Smooth muscle cell (in vitro differentiated cells): ENCODE data around the gene HFE. TPM values are rescaled to one million over a fixed set of nuclear protein-coding genes. Genes with fewer than 3 reads are reported as not detected.

Source experiments
- DNase-seq: peaks from one replicate; lab custom pipeline; 2025; ENCODE audit not compliant: unreplicated experiment; lab: John Stamatoyannopoulos, UW
- H2AFZ ChIP-seq: fragments of 200-600 bp; sonication (generic); 2 replicates; pipeline ENCODE4 v1.6.0; 2016; ENCODE audit warnings: antibody characterized with exemption, low read depth, mild to moderate bottlenecking
- H3F3A ChIP-seq: fragments of 200-600 bp; sonication (generic); 2 replicates; pipeline ENCODE4 v1.6.0; 2017; ENCODE audit warnings: antibody characterized with exemption, low read depth
- H3K27ac ChIP-seq: fragments of 200-600 bp; sonication (generic); 2 replicates; pipeline ENCODE4 v1.5.1; 2016; ENCODE audit warnings: low read depth, mild to moderate bottlenecking
- H3K27me3 ChIP-seq: fragments of 200-600 bp; sonication (generic); 2 replicates; pipeline ENCODE4 v1.6.1; 2016; ENCODE audit warnings: low read depth, mild to moderate bottlenecking
- H3K36me3 ChIP-seq: fragments of 200-600 bp; sonication (generic); 2 replicates; pipeline ENCODE4 v1.5.1; 2016; ENCODE audit warnings: low read depth
- H3K4me1 ChIP-seq: fragments of 200-600 bp; sonication (generic); 2 replicates; pipeline ENCODE4 v1.5.1; 2016; ENCODE audit warnings: low read depth
- H3K4me2 ChIP-seq: fragments of 200-600 bp; sonication (generic); 2 replicates; pipeline ENCODE4 v1.6.0; 2016; ENCODE audit warnings: mild to moderate bottlenecking
- H3K4me3 ChIP-seq: fragments of 200-600 bp; sonication (generic); 2 replicates; pipeline ENCODE4 v1.5.1; 2016; ENCODE audit warnings: mild to moderate bottlenecking
- H3K79me2 ChIP-seq: fragments of 200-600 bp; sonication (generic); 2 replicates; pipeline ENCODE4 v1.6.0; 2016; ENCODE audit warnings: low read depth, mild to moderate bottlenecking
- H3K9ac ChIP-seq: fragments of 200-600 bp; sonication (generic); 2 replicates; pipeline ENCODE4 v1.6.0; 2016; ENCODE audit warnings: low read depth
- H3K9me3 ChIP-seq: fragments of 200-600 bp; sonication (generic); replicated peaks from 2 replicates; pipeline ENCODE4 v1.5.1; 2016; ENCODE audit warnings: low read depth
- H4K20me1 ChIP-seq: fragments of 200-600 bp; sonication (generic); 2 replicates; pipeline ENCODE4 v1.6.0; 2016; ENCODE audit warnings: low read depth
- WGBS: methylation state at CpG from one replicate; pipeline ENCODE4 v1.1.7; 2016; ENCODE audit warnings: low lambda C conversion rate; 5-methylcytosine and 5-hydroxymethylcytosine counted together
- polyA plus RNA-seq: library from polyadenylated mRNA; unstranded; fragments of >200 nt; fragmentation: Nextera tagmentation; extraction: Ambion mirVana; gene quantifications from 2 replicates; pipeline ENCODE4 v1.2.1, GENCODE V29; 2016
- total RNA-seq: library from RNA; depleted of rRNA; stranded (reverse); fragments of >200 nt; gene quantifications from 2 replicates; pipeline ENCODE4 v1.2.3, GENCODE V29; 2014
- TF ChIP-seq, protein P1 (sequence below): fragments of 200-600 bp; sonication (generic); IDR thresholded peaks from 2 replicates; pipeline ENCODE4 v1.5.1; 2017; ENCODE audit warnings: borderline replicate concordance, mild to moderate bottlenecking, antibody characterized with exemption; ENCODE audit not compliant: insufficient read depth, poor library complexity, severe bottlenecking

HFE gene
- total and polyA plus RNA-seq, 2 experiments from 2014 or later = 2.1 to 4.9 TPM

DNA sequence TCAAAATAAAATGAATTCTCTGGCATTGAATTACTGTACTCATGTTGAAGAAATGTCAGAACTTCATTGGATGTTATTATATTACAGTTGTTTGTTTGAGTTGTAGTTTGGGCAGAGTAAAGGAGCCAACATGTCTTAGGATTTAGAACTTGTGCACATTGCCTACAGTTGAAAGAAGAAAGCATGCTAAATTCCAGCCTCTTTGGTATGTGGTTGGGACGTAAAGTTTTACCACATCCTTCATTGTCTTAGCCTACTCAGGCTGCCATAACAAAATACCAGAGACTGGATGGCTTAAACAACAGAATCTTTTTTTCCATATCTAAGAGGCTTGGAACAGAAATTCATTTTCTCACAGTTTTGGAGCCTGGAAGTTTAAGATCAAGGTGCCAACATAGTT, 42.4 kb downstream of the HFE start:
- peaks cover 42% of the 10 kb centered on the region for H4K20me1 ChIP-seq
- no peaks in the 10 kb centered on the region for H3K36me3 ChIP-seq
- no peak overlapping the region for H2AFZ ChIP-seq
- H3K4me2 ChIP-seq = no peak overlapping the region
- DNase-seq = no peak
- no peaks in the 10 kb centered on the region for H3K27me3 ChIP-seq
- no peak overlapping the region for H3K9ac ChIP-seq
- peaks cover 12% of the 10 kb centered on the region for H3K4me1 ChIP-seq
- no peaks in the 10 kb centered on the region for H3K9me3 ChIP-seq
- WGBS = 34% methylated on average over 1 of the region's 1 CpG
- H3K27ac ChIP-seq = no peak overlapping the region
- TF ChIP-seq, protein P1, sequence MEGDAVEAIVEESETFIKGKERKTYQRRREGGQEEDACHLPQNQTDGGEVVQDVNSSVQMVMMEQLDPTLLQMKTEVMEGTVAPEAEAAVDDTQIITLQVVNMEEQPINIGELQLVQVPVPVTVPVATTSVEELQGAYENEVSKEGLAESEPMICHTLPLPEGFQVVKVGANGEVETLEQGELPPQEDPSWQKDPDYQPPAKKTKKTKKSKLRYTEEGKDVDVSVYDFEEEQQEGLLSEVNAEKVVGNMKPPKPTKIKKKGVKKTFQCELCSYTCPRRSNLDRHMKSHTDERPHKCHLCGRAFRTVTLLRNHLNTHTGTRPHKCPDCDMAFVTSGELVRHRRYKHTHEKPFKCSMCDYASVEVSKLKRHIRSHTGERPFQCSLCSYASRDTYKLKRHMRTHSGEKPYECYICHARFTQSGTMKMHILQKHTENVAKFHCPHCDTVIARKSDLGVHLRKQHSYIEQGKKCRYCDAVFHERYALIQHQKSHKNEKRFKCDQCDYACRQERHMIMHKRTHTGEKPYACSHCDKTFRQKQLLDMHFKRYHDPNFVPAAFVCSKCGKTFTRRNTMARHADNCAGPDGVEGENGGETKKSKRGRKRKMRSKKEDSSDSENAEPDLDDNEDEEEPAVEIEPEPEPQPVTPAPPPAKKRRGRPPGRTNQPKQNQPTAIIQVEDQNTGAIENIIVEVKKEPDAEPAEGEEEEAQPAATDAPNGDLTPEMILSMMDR = no peak
- peaks cover 62% of the 10 kb centered on the region for H3K79me2 ChIP-seq
- H3F3A ChIP-seq = peaks cover 4% of the 10 kb centered on the region
- no peak overlapping the region for H3K4me3 ChIP-seq

DNA sequence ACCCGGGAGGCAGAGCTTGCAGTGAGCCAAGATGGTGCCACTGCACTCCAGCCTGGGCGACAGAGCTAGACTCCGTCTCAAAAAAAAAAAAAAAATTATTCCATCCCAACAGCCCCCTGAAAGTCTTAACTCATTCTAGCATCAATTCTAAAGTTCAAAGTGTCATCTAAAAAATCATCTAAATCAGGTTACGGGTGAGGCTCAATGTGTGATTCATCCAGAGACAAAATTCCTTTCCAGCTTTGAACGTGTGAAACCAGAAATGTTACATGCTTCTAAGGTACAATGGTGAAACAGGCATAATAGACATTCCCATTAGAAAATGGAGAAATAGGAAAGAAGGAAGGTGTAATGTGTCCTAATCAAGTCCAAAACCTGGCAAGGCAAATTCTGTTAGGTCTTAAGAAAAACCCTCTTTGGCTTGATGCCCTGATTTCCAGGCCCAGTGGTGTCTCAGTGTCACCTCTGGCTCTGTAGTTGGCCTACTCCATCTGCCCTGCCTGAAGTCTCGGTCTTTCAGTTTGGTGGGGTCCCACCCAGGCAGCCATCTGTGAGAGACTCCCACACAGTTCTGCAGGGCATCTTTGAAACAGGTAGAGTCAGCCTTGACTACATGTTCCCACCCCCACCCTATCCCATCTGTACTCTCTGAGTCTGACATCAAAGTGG, 43.5 kb downstream of the HFE start:
- H3K9ac ChIP-seq = no peak overlapping the region
- TF ChIP-seq, protein P1 = no peak
- peaks cover 32% of the 10 kb centered on the region for H4K20me1 ChIP-seq
- DNase-seq = no peak
- peaks cover 12% of the 10 kb centered on the region for H3K4me1 ChIP-seq
- no peaks in the 10 kb centered on the region for H3K27me3 ChIP-seq
- H3K4me2 ChIP-seq = no peak overlapping the region
- WGBS = 85% methylated on average over 6 of the region's 6 CpGs
- H3K4me3 ChIP-seq = no peak overlapping the region
- H3K27ac ChIP-seq = peak overlapping the region; percentile 9
- peaks cover 54% of the 10 kb centered on the region for H3K79me2 ChIP-seq
- H3K36me3 ChIP-seq = no peaks in the 10 kb centered on the region
- H3F3A ChIP-seq = no peaks in the 10 kb centered on the region
- no peak overlapping the region for H2AFZ ChIP-seq
- no peaks in the 10 kb centered on the region for H3K9me3 ChIP-seq

DNA sequence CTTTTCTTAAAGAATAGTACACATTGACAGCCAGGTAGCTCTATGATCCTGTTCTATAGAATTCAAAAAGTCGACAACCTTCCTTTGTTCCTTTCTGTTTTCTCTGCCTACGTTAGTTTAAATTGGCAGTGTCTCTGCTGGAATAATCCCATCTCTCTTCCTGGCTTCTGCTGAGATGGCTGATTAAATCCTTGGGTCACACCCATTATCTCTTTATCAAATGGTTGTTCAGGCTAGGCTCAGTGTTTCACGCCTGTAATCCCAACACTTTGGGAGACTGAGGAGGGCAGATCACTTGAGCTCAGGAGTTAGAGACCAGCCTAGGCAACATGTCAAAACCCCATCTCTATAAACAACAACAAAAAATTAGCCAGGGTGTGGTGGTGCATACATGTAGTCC, 44.4 kb downstream of the HFE start:
- no peaks in the 10 kb centered on the region for H3K27me3 ChIP-seq
- no peaks in the 10 kb centered on the region for H3K9me3 ChIP-seq
- H3K27ac ChIP-seq = peak overlapping the region; percentile 9
- TF ChIP-seq, protein P1 = no peak
- H3F3A ChIP-seq = no peaks in the 10 kb centered on the region
- no peak overlapping the region for H3K4me2 ChIP-seq
- H3K4me1 ChIP-seq = peaks cover 10% of the 10 kb centered on the region
- H3K9ac ChIP-seq = no peak overlapping the region
- WGBS = 81% methylated on average over 3 of the region's 3 CpGs
- H3K79me2 ChIP-seq = peaks cover 50% of the 10 kb centered on the region
- H3K4me3 ChIP-seq = no peak overlapping the region
- H2AFZ ChIP-seq = no peak overlapping the region
- DNase-seq = no peak
- no peaks in the 10 kb centered on the region for H3K36me3 ChIP-seq
- peaks cover 24% of the 10 kb centered on the region for H4K20me1 ChIP-seq

DNA sequence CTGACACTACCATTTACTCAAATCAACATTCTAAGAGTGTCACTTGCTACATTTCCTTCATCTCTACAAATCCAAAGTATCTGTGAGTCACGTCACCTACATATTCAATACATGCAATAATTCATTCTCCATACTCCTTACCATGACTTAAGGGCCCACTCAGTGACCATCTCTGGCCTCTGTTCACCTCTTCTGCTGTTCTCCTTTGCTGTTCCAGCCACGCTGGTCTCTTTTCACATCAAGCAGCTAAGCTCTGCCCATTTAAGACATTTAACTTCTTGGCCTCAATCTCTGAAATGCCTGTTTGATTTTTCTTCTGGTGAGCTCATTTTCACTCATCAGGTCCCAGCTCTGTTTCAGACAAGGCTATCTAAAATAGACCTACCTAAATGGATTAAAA, 46.5 kb downstream of the HFE start:
- Histone ChIP-seq H3K79me2 (peaks cover 29% of the 10 kb centered on the region), H3K4me3 (no peak overlapping the region), H3K4me1 (no peaks in the 10 kb centered on the region), H3K36me3 (no peaks in the 10 kb centered on the region), H3K9ac (no peak overlapping the region), H3K4me2 (no peak overlapping the region), H2AFZ (no peak overlapping the region), H3K27ac (no peak overlapping the region), H3K9me3 (no peaks in the 10 kb centered on the region), H3F3A (no peaks in the 10 kb centered on the region), H4K20me1 (peaks cover 4% of the 10 kb centered on the region), H3K27me3 (no peaks in the 10 kb centered on the region)
- 98% methylated on average over 2 of the region's 2 CpGs for WGBS
- TF ChIP-seq, protein P1 = no peak
- no peak for DNase-seq
